K562 (cell line): Measurements from ENCODE around the gene CC2D1A. TPM values are rescaled to one million over a fixed set of nuclear protein-coding genes. Genes with fewer than 3 reads are reported as not detected.

Source experiments
- ATAC-seq: fragments of 200-7000 bp; cut with Tn5 transposase; 3 replicates; pipeline ENCODE4 v1.9.1; 2020; ENCODE audit warnings: moderate library complexity
- BruUV-seq: library from RNA; stranded (reverse); fragments of 400-500 nt; replicated peaks from 2 replicates; lab custom pipeline; 2021; lab: Mats Ljungman, UMichigan
- CTCF ChIA-PET: fragments of 300-600 bp; formaldehyde crosslinking; extraction: SDS; loops from one replicate; lab custom pipeline; 2021; ENCODE audit warnings: low intra/inter-chr PET ratio; lab: Yijun Ruan, JAX
- POLR2A ChIA-PET: fragments of 300-600, 350-650 bp; sonication (Branson Sonifier 250); formaldehyde crosslinking; extraction: SDS; loops from one replicate; lab custom pipeline; 2021; ENCODE audit warnings: antibody characterized with exemption, inconsistent platforms; lab: Yijun Ruan, JAX
- DNase-seq, 4 experiments: peaks; one replicate each; pipeline versions ENCODE4 v3.0.0 to v3.0.0-alpha.2; 2011 to 2018; ENCODE audit warnings: low spot score in 3 of 4, mixed read lengths in 3 of 4; ENCODE audit errors: extremely low read depth in 1 of 4
- FAIRE-seq: peaks from 2 replicates; lab custom pipeline; 2011; peaks lifted over from hg19 to GRCh38; lab: Jason Lieb, UNC
- H2AFZ ChIP-seq: 2 replicates; pipeline ENCODE4 v1.6.0; 2011; ENCODE audit warnings: low read depth, low read length, control low read depth, inconsistent platforms
- H3K27ac ChIP-seq: fragments of 200-600 bp; 3 replicates; pipeline ENCODE4 v1.8.0; 2011; ENCODE audit warnings: low read depth, mild to moderate bottlenecking, control low read depth, inconsistent platforms, low read length, moderate library complexity, mixed read lengths; ENCODE audit errors: extremely low read depth
- H3K27me3 ChIP-seq, 2 experiments: fragments of 300-600 bp in 1 of 2; 2 replicates in 1 of 2; 3 replicates in 1 of 2; pipeline versions ENCODE4 v1.6.0 to v1.8.0; 2011; ENCODE audit warnings: inconsistent platforms in 2 of 2, low read length in 2 of 2, mild to moderate bottlenecking in 1 of 2, mixed read lengths in 1 of 2, moderate library complexity in 1 of 2; ENCODE audit not compliant: control insufficient read depth in 2 of 2, insufficient read depth in 2 of 2
- H3K36me3 ChIP-seq: fragments of 300-600 bp; 3 replicates; pipeline ENCODE4 v1.8.0; 2011; ENCODE audit warnings: mild to moderate bottlenecking, low read length, inconsistent platforms; ENCODE audit not compliant: control insufficient read depth, insufficient read depth
- H3K4me1 ChIP-seq, 2 experiments: fragments of 200-600 bp in 1 of 2; replicated peaks in 1 of 2; 2 replicates in 1 of 2; 3 replicates in 1 of 2; pipeline versions ENCODE4 v1.5.1 to v1.8.0; 2011; ENCODE audit warnings: inconsistent platforms in 2 of 2, low read length in 2 of 2, mild to moderate bottlenecking in 1 of 2, mixed read lengths in 1 of 2, moderate library complexity in 1 of 2; ENCODE audit not compliant: control insufficient read depth in 2 of 2, insufficient read depth in 2 of 2
- H3K4me2 ChIP-seq: 2 replicates; pipeline ENCODE4 v1.6.1; 2011; ENCODE audit warnings: low read length, control low read depth, inconsistent platforms, mixed read lengths; ENCODE audit not compliant: insufficient read depth
- H3K4me3 ChIP-seq: fragments of 200-600 bp; sonication (generic), shearing (Covaris generic); 2 replicates; pipeline ENCODE4 v1.5.1; 2016; ENCODE audit warnings: control low read depth, inconsistent platforms
- H3K79me2 ChIP-seq: fragments of 200-600 bp; 3 replicates; pipeline ENCODE4 v1.8.0; 2011; ENCODE audit warnings: low read length, inconsistent platforms; ENCODE audit not compliant: control insufficient read depth, insufficient read depth
- H3K9ac ChIP-seq, 2 experiments: 2 replicates each; pipeline versions ENCODE4 v1.6.0 to v1.6.1; 2011; ENCODE audit warnings: low read depth in 2 of 2, low read length in 2 of 2, control low read depth in 1 of 2, inconsistent platforms in 1 of 2, mild to moderate bottlenecking in 1 of 2, mixed read lengths in 1 of 2; ENCODE audit not compliant: insufficient read depth in 1 of 2
- H3K9me1 ChIP-seq: one replicate; pipeline ENCODE4 v1.6.0; 2011; ENCODE audit warnings: inconsistent platforms, mild to moderate bottlenecking, low read length, moderate library complexity; ENCODE audit not compliant: control insufficient read depth, insufficient read depth
- H3K9me3 ChIP-seq: replicated peaks from 2 replicates; pipeline ENCODE4 v1.5.1; 2011; ENCODE audit warnings: low read depth, low read length, inconsistent platforms; ENCODE audit not compliant: control insufficient read depth, insufficient read depth
- H4K20me1 ChIP-seq: replicated peaks from 2 replicates; pipeline ENCODE4 v1.6.1; 2011; ENCODE audit warnings: low read length, inconsistent platforms, mixed read lengths; ENCODE audit not compliant: control insufficient read depth, insufficient read depth
- EHMT2 ChIP-seq: fragments of 450-650 bp; IDR thresholded peaks from 2 replicates; pipeline ENCODE4 v1.6.1; 2018; ENCODE audit warnings: antibody characterized with exemption
- ETV6 ChIP-seq, 3 experiments: fragments of 150-350 bp in 1 of 3; sonication (generic) in 1 of 3; formaldehyde crosslinking in 1 of 3; IDR thresholded peaks; 2 replicates each; pipeline versions ENCODE4 v1.6.1 to v1.8.0; 2014 to 2022; ENCODE audit warnings: borderline replicate concordance in 2 of 3, low read depth in 2 of 3, antibody characterized with exemption in 1 of 3, low read length in 1 of 3, mild to moderate bottlenecking in 1 of 3, missing genetic modification reagents in 1 of 3
- HES1 ChIP-seq: fragments of 450-650 bp; IDR thresholded peaks from 2 replicates; pipeline ENCODE4 v1.6.1; 2016; ENCODE audit warnings: low read depth, mild to moderate bottlenecking, moderate library complexity
- KLF13 ChIP-seq: fragments of 450-650 bp; IDR thresholded peaks from 2 replicates; pipeline ENCODE4 v1.6.1; 2016; ENCODE audit warnings: missing genetic modification characterization, low read depth, mild to moderate bottlenecking, missing compliant biosample characterization, moderate library complexity, borderline replicate concordance
- MEIS2 ChIP-seq: fragments of 450-650 bp; IDR thresholded peaks from 2 replicates; pipeline ENCODE4 v1.6.1; 2014; ENCODE audit warnings: mild to moderate bottlenecking; ENCODE audit not compliant: partially characterized antibody
- MLX ChIP-seq, 2 experiments: fragments of 450-650 bp in 1 of 2; sonication (generic) in 1 of 2; formaldehyde crosslinking; conservative IDR thresholded peaks; 2 replicates each; pipeline versions ENCODE4 v1.4.0 to v1.8.1; 2020 to 2022; ENCODE audit warnings: mild to moderate bottlenecking in 1 of 2, missing genetic modification reagents in 1 of 2
- NFATC3 ChIP-seq: fragments of 450-650 bp; IDR thresholded peaks from 2 replicates; pipeline ENCODE4 v1.6.1; 2017; ENCODE audit warnings: mild to moderate bottlenecking
- RBM22 ChIP-seq: fragments of 200-400 bp; formaldehyde crosslinking; IDR thresholded peaks from 2 replicates; pipeline ENCODE4 v1.6.1; 2018; ENCODE audit warnings: low read length, low read depth; ENCODE audit not compliant: poor library complexity, severe bottlenecking
- RBM34 ChIP-seq: fragments of 200-400 bp; formaldehyde crosslinking; IDR thresholded peaks from 2 replicates; pipeline ENCODE4 v1.6.1; 2018; ENCODE audit warnings: low read length, borderline replicate concordance; ENCODE audit not compliant: insufficient read depth
- RNF219 ChIP-seq: fragments of 250-450 bp; sonication (Bioruptor Pico); IDR thresholded peaks from 2 replicates; pipeline ENCODE4 v1.5.0; 2022; ENCODE audit warnings: mild to moderate bottlenecking
- SLC30A9 ChIP-seq: fragments of 250-450 bp; sonication (Bioruptor Pico); IDR thresholded peaks from 2 replicates; pipeline ENCODE4 v1.8.0; 2022; ENCODE audit warnings: mild to moderate bottlenecking, moderate library complexity
- SMARCC2 ChIP-seq: fragments of 450-650 bp; IDR thresholded peaks from 2 replicates; pipeline ENCODE4 v1.6.1; 2017; ENCODE audit warnings: antibody characterized with exemption, moderate library complexity, mild to moderate bottlenecking, low read depth
- ZBTB8A ChIP-seq: fragments of 450-650 bp; IDR thresholded peaks from 2 replicates; pipeline ENCODE4 v1.6.1; 2018; ENCODE audit warnings: mild to moderate bottlenecking, moderate library complexity; ENCODE audit not compliant: partially characterized antibody
- ZBTB9 ChIP-seq: fragments of 450-650 bp; formaldehyde crosslinking; IDR thresholded peaks from 2 replicates; pipeline ENCODE4 v1.4.0; 2020; ENCODE audit warnings: mild to moderate bottlenecking, moderate library complexity
- ZFP36 ChIP-seq: fragments of 150-350 bp; IDR thresholded peaks from 2 replicates; pipeline ENCODE4 v1.6.1; 2018; ENCODE audit warnings: low read length, low read depth; ENCODE audit not compliant: partially characterized antibody
- WGBS: fragments of 100-300 bp; shearing (Covaris generic); methylation state at CpG from one replicate; pipeline ENCODE4 v1.1.6; 2016; ENCODE audit warnings: low coverage, mixed read lengths; ENCODE audit not compliant: insufficient coverage; ENCODE audit errors: missing lambda C conversion rate; 5-methylcytosine and 5-hydroxymethylcytosine counted together
- in situ Hi-C: fragments of 300-500 bp; cut with MboI; formaldehyde crosslinking; loops from 4 replicates; pipeline ENCODE4 v1.15.0; 2018; ENCODE audit warnings: inconsistent platforms, mixed read lengths
- intact Hi-C: fragments of 100-400 bp; cut with micrococcal nuclease; formaldehyde crosslinking; loops from 2 replicates; pipeline ENCODE4 v1.14.2; 2022
- polyA plus RNA-seq, 8 experiments: library from polyadenylated mRNA; depleted of rRNA in 4 of 8; stranded (reverse) in 5 of 8; unstranded in 3 of 8; fragments of >200 nt; fragmentation: Nextera tagmentation in 2 of 8; fragmentation: Illumina TruSeq in 1 of 8; extraction: Ambion mirVana in 2 of 8; extraction: Trizol in 1 of 8; gene quantifications; 2 replicates each; pipeline versions ENCODE4 v1.2.1 to v1.2.3, GENCODE V29; 2011 to 2014; ENCODE audit warnings: inconsistent platforms in 1 of 8, missing spikeins in 1 of 8
- total RNA-seq, 7 experiments: library from RNA; depleted of rRNA in 6 of 7; stranded (reverse); fragments of >200 nt in 6 of 7; fragmentation: Illumina TruSeq in 2 of 7; extraction: Trizol in 2 of 7; gene quantifications; 2 replicates each; pipeline versions ENCODE4 v1.2.1 to v1.2.3, GENCODE V29; 2011 to 2021; ENCODE audit warnings: low replicate concordance in 1 of 7

The CC2D1A gene
- total and polyA plus RNA-seq, 9 of the 15 experiments (the other 6 are each of a cell fraction or from before 2014, with no cell fraction given) = 0.32 to 31.0 (median 12.9) TPM

- ChIA-PET POLR2A (interaction anchor here (0.6 to 3.7 kb wide), 7 partner anchors 10 to 1371 kb away, joined by 3 to 12 read pairs (median 4); partner anchors contain the start of gene RFX1), CTCF (no interaction called here)
- H3K9me1 ChIP-seq = no peaks in the 10 kb centered on the region
- peaks cover 23% of the 10 kb centered on the region for H3K79me2 ChIP-seq
- in situ Hi-C loops (no loop called here), intact Hi-C loops (loop anchor here (1.0 to 10.0 kb wide), 3 partner anchors 52 to 82 kb away; partner anchors contain the start of gene IL27RA)
- ATAC-seq = peak; percentile 58
- peak overlapping the region; percentile 94 for H3K4me2 ChIP-seq
- peak in 3 of 4 experiments; percentile 50 to 78 (median 67) for DNase-seq
- peak overlapping the region; percentile 53 for H3K27ac ChIP-seq
- H3K4me1 ChIP-seq = peaks cover 10 to 48% of the 10 kb centered on the region in 2 experiments; a peak in 4 of 5 replicates
- no peaks in the 10 kb centered on the region for H3K9me3 ChIP-seq
- H3K4me3 ChIP-seq = peak overlapping the region; percentile 98
- H3K9ac ChIP-seq = peak overlapping the region; percentile 70 to 89
- H3K27me3 ChIP-seq = no peaks in the 10 kb centered on the region
- peak; percentile 79 for FAIRE-seq
- 3% methylated on average over 10 of the region's 13 CpGs for WGBS
- 0 out of 2 replicates have a peak overlapping the region, but pooled peaks have one; percentile 5 for H2AFZ ChIP-seq
- H3K36me3 ChIP-seq = peaks cover 41% of the 10 kb centered on the region
- BruUV-seq = no TSS peak
- peaks cover 4% of the 10 kb centered on the region; the same call in 1 of the 2 replicates for H4K20me1 ChIP-seq
- TF ChIP-seq EHMT2 (no peak), HES1 (no peak), MLX (CRISPR knock-in tag; conservative IDR thresholded peaks at IDR 0.05) (no peak), RNF219 (CRISPR knock-in tag) (no peak), SMARCC2 (no peak), ZBTB8A (no peak), NFATC3 (no peak), ZFP36 (peak; percentile 69), KLF13 (tag) (no peak), ZBTB9 (CRISPR knock-in tag) (0 out of 2 replicates have a peak, but pooled peaks have one; percentile 15), RBM34 (no peak), ETV6 (IDR thresholded peaks at IDR 0.05; ENCODE audit: borderline replicate concordance in 1 of 2, low read depth in 2 of 2, low read length in 1 of 2) (no peak), ETV6 (CRISPR knock-in tag; IDR thresholded peaks at IDR 0.05; ENCODE audit: borderline replicate concordance) (no peak), SLC30A9 (CRISPR knock-in tag) (no peak), MEIS2 (no peak), RBM22 (no peak)
Measured at GRCh38 chr19:13952931-13953531, 47.0 kb downstream of the CC2D1A start.
